RWPE2 (cell line): Measurements from ENCODE around the gene SCARF1.

Experiments used
- ATAC-seq: fragments of 200-7000 bp; cut with Tn5 transposase; 3 replicates; pipeline ENCODE4 v1.9.1; 2021; ENCODE audit warnings: low read depth
- DNase-seq: peaks from one replicate; pipeline ENCODE4 v3.0.0-alpha.2; 2020; ENCODE audit warnings: low spot score
- H3K27ac ChIP-seq: fragments of 450-650 bp; 2 replicates; pipeline ENCODE4 v1.5.1; 2017; ENCODE audit warnings: mild to moderate bottlenecking; ENCODE audit not compliant: poor library complexity, severe bottlenecking
- H3K27me3 ChIP-seq: fragments of 250-450 bp; sonication (Bioruptor Pico); 2 replicates; pipeline ENCODE4 v1.5.1; 2021; ENCODE audit warnings: mild to moderate bottlenecking, moderate library complexity; ENCODE audit not compliant: insufficient read depth, poor library complexity, severe bottlenecking
- H3K36me3 ChIP-seq: fragments of 250-450 bp; sonication (Bioruptor Pico); 2 replicates; pipeline ENCODE4 v1.5.1; 2020; ENCODE audit warnings: low read depth, mild to moderate bottlenecking, moderate library complexity
- H3K4me1 ChIP-seq: fragments of 250-450 bp; sonication (Bioruptor Pico); 2 replicates; pipeline ENCODE4 v1.5.1; 2021; ENCODE audit warnings: mild to moderate bottlenecking, moderate library complexity; ENCODE audit not compliant: insufficient read depth, poor library complexity, severe bottlenecking
- H3K4me3 ChIP-seq: fragments of 250-450 bp; sonication (Bioruptor Pico); 2 replicates; pipeline ENCODE4 v1.5.1; 2021; ENCODE audit warnings: mild to moderate bottlenecking, moderate library complexity; ENCODE audit not compliant: severe bottlenecking
- H3K9me3 ChIP-seq: fragments of 250-450 bp; sonication (Bioruptor Pico); 2 replicates; pipeline ENCODE4 v1.5.1; 2021; ENCODE audit warnings: mild to moderate bottlenecking, moderate library complexity; ENCODE audit not compliant: severe bottlenecking
- TF ChIP-seq, protein P1 (sequence below): fragments of 450-650 bp; IDR thresholded peaks from one replicate; pipeline ENCODE4 v1.5.1; 2017; ENCODE audit warnings: mild to moderate bottlenecking, moderate library complexity; ENCODE audit not compliant: poor library complexity, severe bottlenecking

Gene SCARF1

DNA sequence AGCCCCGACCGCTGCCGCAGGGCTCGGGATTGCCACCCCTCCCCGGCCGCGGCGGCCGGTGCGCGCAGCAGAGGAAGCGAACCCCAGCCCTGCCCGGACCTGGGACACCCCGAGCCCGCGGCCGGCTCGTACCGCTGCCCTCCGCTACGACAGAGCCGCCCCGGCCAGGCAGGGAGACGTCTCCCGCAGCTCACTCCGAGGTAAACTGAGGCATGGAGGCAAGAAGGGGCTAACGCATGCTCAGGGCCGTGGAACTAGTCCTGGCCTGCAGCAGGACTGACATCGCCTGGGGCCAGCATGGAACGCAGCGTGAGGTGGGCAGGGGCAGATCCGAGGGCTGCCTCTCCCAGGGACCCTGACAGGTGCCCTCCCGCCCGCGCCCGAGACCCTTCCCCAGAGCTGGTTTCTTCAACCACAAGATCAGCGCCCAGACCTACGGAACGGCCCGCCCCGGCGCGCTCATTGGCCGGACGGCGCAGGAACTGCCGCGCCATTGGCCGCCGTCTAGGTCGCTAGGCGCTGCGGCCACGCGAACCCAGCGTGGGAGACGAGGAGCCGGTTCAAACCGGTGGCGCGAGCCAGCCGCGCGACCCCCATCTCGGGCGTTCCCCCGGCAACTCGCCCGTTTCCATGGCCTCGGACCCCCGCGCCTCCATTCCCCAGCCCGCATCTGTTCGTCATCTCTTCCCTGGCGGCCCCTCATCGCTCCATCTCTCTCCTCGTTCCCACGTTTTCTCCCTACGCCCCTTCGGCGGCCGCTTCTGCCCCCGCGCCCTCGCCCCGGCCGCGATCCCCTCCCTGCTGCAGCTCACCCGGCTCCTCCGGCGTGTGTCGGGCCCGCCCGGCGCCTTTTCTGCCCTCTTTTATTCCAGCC, 17.3 kb downstream of the SCARF1 start, which contains the start of gene SLC43A2:
Gene SLC43A2 (minus strand): TSS at position 853 of the 874 bp plus-strand sequence. CDS start 960 bp downstream, outside the sequence.
- ATAC-seq = peak; percentile 84

GRCh38 chr17:1627182-1627981, 18.1 kb downstream of the SCARF1 start:
- peak overlapping the region; percentile 56 for H3K4me3 ChIP-seq
- DNase-seq = no peak
- H3K9me3 ChIP-seq = no peaks in the 10 kb centered on the region
- TF ChIP-seq, protein P1, sequence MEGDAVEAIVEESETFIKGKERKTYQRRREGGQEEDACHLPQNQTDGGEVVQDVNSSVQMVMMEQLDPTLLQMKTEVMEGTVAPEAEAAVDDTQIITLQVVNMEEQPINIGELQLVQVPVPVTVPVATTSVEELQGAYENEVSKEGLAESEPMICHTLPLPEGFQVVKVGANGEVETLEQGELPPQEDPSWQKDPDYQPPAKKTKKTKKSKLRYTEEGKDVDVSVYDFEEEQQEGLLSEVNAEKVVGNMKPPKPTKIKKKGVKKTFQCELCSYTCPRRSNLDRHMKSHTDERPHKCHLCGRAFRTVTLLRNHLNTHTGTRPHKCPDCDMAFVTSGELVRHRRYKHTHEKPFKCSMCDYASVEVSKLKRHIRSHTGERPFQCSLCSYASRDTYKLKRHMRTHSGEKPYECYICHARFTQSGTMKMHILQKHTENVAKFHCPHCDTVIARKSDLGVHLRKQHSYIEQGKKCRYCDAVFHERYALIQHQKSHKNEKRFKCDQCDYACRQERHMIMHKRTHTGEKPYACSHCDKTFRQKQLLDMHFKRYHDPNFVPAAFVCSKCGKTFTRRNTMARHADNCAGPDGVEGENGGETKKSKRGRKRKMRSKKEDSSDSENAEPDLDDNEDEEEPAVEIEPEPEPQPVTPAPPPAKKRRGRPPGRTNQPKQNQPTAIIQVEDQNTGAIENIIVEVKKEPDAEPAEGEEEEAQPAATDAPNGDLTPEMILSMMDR = no peak
- ATAC-seq = no peak
- H3K27me3 ChIP-seq = no peaks in the 10 kb centered on the region
- H3K4me1 ChIP-seq = no peaks in the 10 kb centered on the region
- H3K36me3 ChIP-seq = peaks cover 9% of the 10 kb centered on the region; the same call in 1 of the 2 replicates
- peak overlapping the region; percentile 67 for H3K27ac ChIP-seq

More for the DNA sequence above, 17.3 kb downstream of the SCARF1 start, which contains the start of gene SLC43A2:
- Histone ChIP-seq H3K4me3 (peak within 1 kb of the TSS; percentile 56), H3K36me3 (peaks cover 9% of the 10 kb centered on the region; the same call in 1 of the 2 replicates), H3K9me3 (no peaks in the 10 kb centered on the region), H3K4me1 (no peaks in the 10 kb centered on the region), H3K27me3 (no peaks in the 10 kb centered on the region), H3K27ac (peak within 1 kb of the TSS; percentile 67)
- no peak for DNase-seq
- TF ChIP-seq, protein P1 = no peak

DNA sequence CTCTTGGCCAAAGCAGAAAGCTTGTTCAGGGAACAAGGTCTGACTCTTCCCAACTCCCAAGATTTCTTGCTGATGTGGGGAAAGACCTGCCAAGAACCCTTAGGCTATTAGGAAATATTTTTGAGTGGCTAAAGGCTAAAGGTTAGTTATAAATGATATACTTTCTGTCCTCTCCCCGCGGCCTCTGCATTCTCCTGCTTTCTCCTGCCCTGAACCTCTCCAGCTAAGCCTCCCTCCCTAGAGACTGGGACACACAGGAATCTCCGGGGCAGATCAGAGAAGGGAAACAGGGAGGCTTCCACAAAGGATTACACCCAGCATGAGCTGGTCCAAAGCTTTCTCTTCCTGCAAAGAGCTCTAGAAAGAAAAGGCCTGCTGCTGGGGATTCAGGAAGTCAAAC, 19.2 kb downstream of the SCARF1 start:
- Histone ChIP-seq H3K36me3 (peaks cover 9% of the 10 kb centered on the region; the same call in 1 of the 2 replicates), H3K4me3 (no peak overlapping the region), H3K27ac (no peak overlapping the region), H3K4me1 (no peaks in the 10 kb centered on the region), H3K9me3 (no peaks in the 10 kb centered on the region), H3K27me3 (no peaks in the 10 kb centered on the region)
- DNase-seq (no peak), ATAC-seq (no peak)
- TF ChIP-seq, protein P1 = no peak

DNA sequence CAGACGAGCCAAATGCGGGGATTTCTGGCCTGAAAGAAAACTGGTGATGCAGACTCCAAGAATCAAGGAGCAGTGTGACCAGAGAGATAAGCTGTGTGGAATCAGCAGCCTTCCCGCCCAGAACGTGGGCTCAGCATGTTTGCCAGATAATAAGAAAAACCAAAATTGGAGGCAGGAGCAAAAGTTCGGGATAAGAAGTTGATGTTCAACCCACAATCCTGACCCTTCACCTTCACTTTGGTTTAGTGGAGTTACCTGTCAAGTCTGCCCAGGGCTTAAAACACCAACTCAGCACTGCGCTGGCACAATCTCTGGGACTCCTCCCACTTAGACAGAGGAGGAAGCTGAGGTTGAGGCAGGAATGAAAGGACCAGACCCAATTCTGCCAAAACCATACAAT, 20.0 kb downstream of the SCARF1 start:
- DNase-seq (no peak), ATAC-seq (no peak)
- peaks cover 9% of the 10 kb centered on the region; the same call in 1 of the 2 replicates for H3K36me3 ChIP-seq
- H3K4me3 ChIP-seq = no peak overlapping the region
- H3K9me3 ChIP-seq = no peaks in the 10 kb centered on the region
- TF ChIP-seq, protein P1 = no peak
- no peaks in the 10 kb centered on the region for H3K4me1 ChIP-seq
- no peak overlapping the region for H3K27ac ChIP-seq
- H3K27me3 ChIP-seq = no peaks in the 10 kb centered on the region
